M059J (cell line): ENCODE results near the gene TP53I3. TPM values are rescaled to one million over a fixed set of nuclear protein-coding genes. Genes with fewer than 3 reads are reported as not detected.
"Not testable (repeated sequence)": the region's sequence is repeated elsewhere in the genome, so short reads cannot be mapped to it uniquely, and the experiment has no call there.

Experiments used
- DNase-seq: peaks from one replicate; pipeline ENCODE4 v3.0.0-alpha.2; 2012; ENCODE audit warnings: low read depth
- total RNA-seq: library from RNA; depleted of rRNA; stranded (reverse); fragments of >200 nt; shearing (Covaris generic); gene quantifications from 2 replicates; pipeline ENCODE4 v1.2.3, GENCODE V29; 2014

Gene TP53I3
- total RNA-seq, 1 experiment from 2014 or later: 8.8 TPM

- not testable (repeated sequence) for DNase-seq
These were observed 16.1 kb upstream of the TP53I3 start for GRCh38 chr2:24100732-24101131.

GRCh38 chr2:24095171-24095677, 10.6 kb upstream of the TP53I3 start:
- not testable (repeated sequence) for DNase-seq

GRCh38 chr2:24093270-24093669, 8.6 kb upstream of the TP53I3 start:
- DNase-seq: not testable (repeated sequence)

GRCh38 chr2:24088821-24089359, 4.3 kb upstream of the TP53I3 start:
- DNase-seq: no peak

GRCh38 chr2:24087032-24087431, 2.4 kb upstream of the TP53I3 start:
- DNase-seq: no peak

- DNase-seq: no peak
These were observed 1.6 kb upstream of the TP53I3 start for GRCh38 chr2:24086241-24086640.

- no peak for DNase-seq
These were observed 511 bp upstream of the TP53I3 start for GRCh38 chr2:24085200-24085489.

- peak; percentile 60 for DNase-seq
These were observed 858 bp downstream of the TP53I3 start for GRCh38 chr2:24083567-24084385.

GRCh38 chr2:24082787-24083566, 1.7 kb downstream of the TP53I3 start:
- DNase-seq: no peak

- DNase-seq: no peak
These were observed 3.9 kb downstream of the TP53I3 start for GRCh38 chr2:24080701-24081100.

- no peak for DNase-seq
These were observed 6.8 kb downstream of the TP53I3 start for GRCh38 chr2:24077879-24078278.

- DNase-seq: no peak
These were observed 7.1 kb downstream of the TP53I3 start for GRCh38 chr2:24077535-24077877.

- DNase-seq: peak; percentile 4
These were observed 7.6 kb downstream of the TP53I3 start for GRCh38 chr2:24076849-24077534.

GRCh38 chr2:24075915-24076848, 8.5 kb downstream of the TP53I3 start, which contains the start of gene SF3B6:
Gene SF3B6, minus strand, starts transcription at chr2:24076326. Its CDS starts 97 bp downstream, at chr2:24076229.
- DNase-seq: peak; percentile 99

GRCh38 chr2:24075259-24075658, 9.4 kb downstream of the TP53I3 start:
- no peak for DNase-seq

- DNase-seq: no peak
These were observed 10.8 kb downstream of the TP53I3 start for GRCh38 chr2:24073816-24074215.

GRCh38 chr2:24072259-24072658, 12.4 kb downstream of the TP53I3 start:
- no peak for DNase-seq

- no peak for DNase-seq
These were observed 19.3 kb downstream of the TP53I3 start for GRCh38 chr2:24065341-24065740.

- DNase-seq: no peak
These were observed 25.9 kb downstream of the TP53I3 start for GRCh38 chr2:24058564-24059271.

- no peak for DNase-seq
These were observed 28.9 kb downstream of the TP53I3 start for GRCh38 chr2:24055750-24056149.
